CD4-positive, alpha-beta T cell treated with Interleukin-17A for 1 hour (primary cell): Measurements from ENCODE around the gene TMEM126B.
"Not testable (repeated sequence)": the region's sequence is repeated elsewhere in the genome, so short reads cannot be mapped to it uniquely, and the experiment has no call there.

ENCODE experiments used
- DNase-seq: peaks from one replicate; pipeline ENCODE4 v3.0.0-alpha.2; 2020

The TMEM126B gene

GRCh38 chr11:85651118-85651517, 22.7 kb downstream of the TMEM126B start:
- DNase-seq, result no peak

- DNase-seq, result no peak
Observed at GRCh38 chr11:85652786-85653447, 24.5 kb downstream of the TMEM126B start.

GRCh38 chr11:85654343-85654742, 25.9 kb downstream of the TMEM126B start:
- not testable (repeated sequence) for DNase-seq

GRCh38 chr11:85656777-85657176, 28.4 kb downstream of the TMEM126B start:
- DNase-seq, result no peak

- DNase-seq, result no peak
Observed at GRCh38 chr11:85658180-85658579, 29.8 kb downstream of the TMEM126B start.

- no peak for DNase-seq
Observed at GRCh38 chr11:85661972-85662664, 33.7 kb downstream of the TMEM126B start.

GRCh38 chr11:85663080-85663752, 34.8 kb downstream of the TMEM126B start:
- DNase-seq, result peak; percentile 59

GRCh38 chr11:85663753-85664614, 35.6 kb downstream of the TMEM126B start:
- peak; percentile 90 for DNase-seq

- DNase-seq, result peak; percentile 95
Observed at GRCh38 chr11:85664615-85665481, 36.5 kb downstream of the TMEM126B start, which contains the start of gene CREBZF. Gene CREBZF, minus strand, starts transcription at chr11:85665129. Its CDS starts 254 bp downstream, at chr11:85664875.

- peak; percentile 40 for DNase-seq
Observed at GRCh38 chr11:85665733-85666132, 37.3 kb downstream of the TMEM126B start.

GRCh38 chr11:85666687-85667086, 38.3 kb downstream of the TMEM126B start:
- DNase-seq, result no peak

GRCh38 chr11:85668157-85668556, 39.8 kb downstream of the TMEM126B start:
- DNase-seq, result no peak

GRCh38 chr11:85670949-85671663, 42.7 kb downstream of the TMEM126B start:
- not testable (repeated sequence) for DNase-seq

GRCh38 chr11:85672105-85672902, 43.9 kb downstream of the TMEM126B start:
- DNase-seq, result no peak

GRCh38 chr11:85673393-85673792, 45.0 kb downstream of the TMEM126B start:
- DNase-seq, result no peak

GRCh38 chr11:85679576-85679975, 51.2 kb downstream of the TMEM126B start:
- DNase-seq, result no peak

GRCh38 chr11:85680897-85681296, 52.5 kb downstream of the TMEM126B start:
- no peak for DNase-seq

- DNase-seq, result peak; percentile 60
Observed at GRCh38 chr11:85682330-85683305, 54.2 kb downstream of the TMEM126B start.
